ENCODE results near the gene ANKRD52. TPM values are rescaled to one million over a fixed set of nuclear protein-coding genes. Genes with fewer than 3 reads are reported as not detected.

The ANKRD52 gene
- total and polyA plus RNA-seq, 9 of the 15 experiments (the other 6 are each of a cell fraction or from before 2014, with no cell fraction given), result 0.52 to 46.8 (median 7.9) TPM

DNA sequence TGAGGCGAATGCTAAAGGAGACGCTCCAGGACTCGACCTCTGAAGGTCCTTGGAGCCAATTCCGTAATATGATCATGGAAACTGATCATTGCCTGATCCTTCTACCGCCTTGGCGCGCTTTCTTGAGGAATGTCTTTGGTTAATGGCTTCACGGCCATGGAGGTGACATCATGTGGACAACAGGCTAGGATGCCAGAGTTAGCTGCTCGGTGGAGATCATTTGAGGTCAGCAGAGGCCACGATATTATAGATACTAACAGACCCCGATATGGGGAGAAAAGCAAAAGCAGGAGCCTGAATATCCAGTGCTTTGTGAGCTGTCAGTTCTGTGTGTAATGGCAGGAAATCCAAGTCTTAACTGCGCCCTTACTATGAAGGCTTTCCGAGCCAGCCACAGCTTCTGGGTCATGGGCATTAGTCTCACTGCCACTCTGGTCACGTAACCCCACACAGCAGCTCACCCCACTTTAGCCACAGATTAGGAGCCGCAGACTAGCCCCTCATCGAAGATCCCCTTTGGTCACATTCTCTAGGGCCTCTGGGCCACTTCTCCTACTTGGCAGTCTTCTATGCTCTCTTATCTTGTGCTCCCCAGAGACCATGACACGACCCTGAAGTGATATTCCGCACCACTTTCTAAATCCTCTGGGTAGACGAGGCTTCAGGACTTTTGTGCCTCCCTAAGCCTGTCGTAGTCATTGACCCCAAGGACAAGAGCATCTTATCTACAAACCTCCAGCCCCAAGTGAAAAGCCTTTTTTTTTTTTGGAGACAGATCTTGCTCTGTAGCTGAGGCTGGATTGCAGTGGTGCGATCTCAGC is 42.7 kb upstream of the ANKRD52 start (continued):
- TF ChIP-seq, protein P1, sequence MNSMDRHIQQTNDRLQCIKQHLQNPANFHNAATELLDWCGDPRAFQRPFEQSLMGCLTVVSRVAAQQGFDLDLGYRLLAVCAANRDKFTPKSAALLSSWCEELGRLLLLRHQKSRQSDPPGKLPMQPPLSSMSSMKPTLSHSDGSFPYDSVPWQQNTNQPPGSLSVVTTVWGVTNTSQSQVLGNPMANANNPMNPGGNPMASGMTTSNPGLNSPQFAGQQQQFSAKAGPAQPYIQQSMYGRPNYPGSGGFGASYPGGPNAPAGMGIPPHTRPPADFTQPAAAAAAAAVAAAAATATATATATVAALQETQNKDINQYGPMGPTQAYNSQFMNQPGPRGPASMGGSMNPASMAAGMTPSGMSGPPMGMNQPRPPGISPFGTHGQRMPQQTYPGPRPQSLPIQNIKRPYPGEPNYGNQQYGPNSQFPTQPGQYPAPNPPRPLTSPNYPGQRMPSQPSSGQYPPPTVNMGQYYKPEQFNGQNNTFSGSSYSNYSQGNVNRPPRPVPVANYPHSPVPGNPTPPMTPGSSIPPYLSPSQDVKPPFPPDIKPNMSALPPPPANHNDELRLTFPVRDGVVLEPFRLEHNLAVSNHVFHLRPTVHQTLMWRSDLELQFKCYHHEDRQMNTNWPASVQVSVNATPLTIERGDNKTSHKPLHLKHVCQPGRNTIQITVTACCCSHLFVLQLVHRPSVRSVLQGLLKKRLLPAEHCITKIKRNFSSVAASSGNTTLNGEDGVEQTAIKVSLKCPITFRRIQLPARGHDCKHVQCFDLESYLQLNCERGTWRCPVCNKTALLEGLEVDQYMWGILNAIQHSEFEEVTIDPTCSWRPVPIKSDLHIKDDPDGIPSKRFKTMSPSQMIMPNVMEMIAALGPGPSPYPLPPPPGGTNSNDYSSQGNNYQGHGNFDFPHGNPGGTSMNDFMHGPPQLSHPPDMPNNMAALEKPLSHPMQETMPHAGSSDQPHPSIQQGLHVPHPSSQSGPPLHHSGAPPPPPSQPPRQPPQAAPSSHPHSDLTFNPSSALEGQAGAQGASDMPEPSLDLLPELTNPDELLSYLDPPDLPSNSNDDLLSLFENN (IDR thresholded peaks at IDR 0.05; ENCODE audit: low read depth in 2 of 2, low read length in 2 of 2), result peak in 1 of 2 experiments; percentile 34; a peak in 1 of 4 replicates
- TF ChIP-seq NFE2 (IDR thresholded peaks at IDR 0.05; ENCODE audit: low read depth) (no peak; the same call in 1 of the 2 replicates), RBFOX2 (IDR thresholded peaks at IDR 0.05; ENCODE audit: low read depth, low read length) (no peak), POLR2AphosphoS2 (IDR thresholded peaks at IDR 0.05; ENCODE audit: low read length) (no peak), ZNF124 (CRISPR knock-in tag; IDR thresholded peaks at IDR 0.05) (no peak), MCM3 (IDR thresholded peaks at IDR 0.05) (no peak), PRMT5 (CRISPR knock-in tag; IDR thresholded peaks at IDR 0.05) (no peak), MAFG (tag; conservative IDR thresholded peaks at IDR 0.05) (no peak), KHSRP (IDR thresholded peaks at IDR 0.05) (no peak), HNRNPL (IDR thresholded peaks at IDR 0.05; ENCODE audit: low read depth, low read length) (no peak), PHF8 (IDR thresholded peaks at IDR 0.05; ENCODE audit: borderline replicate concordance, low read length) (0 out of 2 replicates have a peak, but pooled peaks have one; percentile 1), RNF2 (IDR thresholded peaks at IDR 0.05) (peak; percentile 33; the same call in 1 of the 2 replicates), JUN (IDR thresholded peaks at IDR 0.05; ENCODE audit: borderline replicate concordance, low read depth, low read length) (0 out of 2 replicates have a peak, but pooled peaks have one; percentile 13), JUN (CRISPR knock-in tag; IDR thresholded peaks at IDR 0.05; ENCODE audit: borderline replicate concordance) (no peak), ARHGAP35 (IDR thresholded peaks at IDR 0.05; ENCODE audit: partially characterized antibody) (no peak)
- TF ChIP-seq, protein P2, sequence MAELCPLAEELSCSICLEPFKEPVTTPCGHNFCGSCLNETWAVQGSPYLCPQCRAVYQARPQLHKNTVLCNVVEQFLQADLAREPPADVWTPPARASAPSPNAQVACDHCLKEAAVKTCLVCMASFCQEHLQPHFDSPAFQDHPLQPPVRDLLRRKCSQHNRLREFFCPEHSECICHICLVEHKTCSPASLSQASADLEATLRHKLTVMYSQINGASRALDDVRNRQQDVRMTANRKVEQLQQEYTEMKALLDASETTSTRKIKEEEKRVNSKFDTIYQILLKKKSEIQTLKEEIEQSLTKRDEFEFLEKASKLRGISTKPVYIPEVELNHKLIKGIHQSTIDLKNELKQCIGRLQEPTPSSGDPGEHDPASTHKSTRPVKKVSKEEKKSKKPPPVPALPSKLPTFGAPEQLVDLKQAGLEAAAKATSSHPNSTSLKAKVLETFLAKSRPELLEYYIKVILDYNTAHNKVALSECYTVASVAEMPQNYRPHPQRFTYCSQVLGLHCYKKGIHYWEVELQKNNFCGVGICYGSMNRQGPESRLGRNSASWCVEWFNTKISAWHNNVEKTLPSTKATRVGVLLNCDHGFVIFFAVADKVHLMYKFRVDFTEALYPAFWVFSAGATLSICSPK (IDR thresholded peaks at IDR 0.05; ENCODE audit: borderline replicate concordance), result no peak
- TF ChIP-seq, protein P3, sequence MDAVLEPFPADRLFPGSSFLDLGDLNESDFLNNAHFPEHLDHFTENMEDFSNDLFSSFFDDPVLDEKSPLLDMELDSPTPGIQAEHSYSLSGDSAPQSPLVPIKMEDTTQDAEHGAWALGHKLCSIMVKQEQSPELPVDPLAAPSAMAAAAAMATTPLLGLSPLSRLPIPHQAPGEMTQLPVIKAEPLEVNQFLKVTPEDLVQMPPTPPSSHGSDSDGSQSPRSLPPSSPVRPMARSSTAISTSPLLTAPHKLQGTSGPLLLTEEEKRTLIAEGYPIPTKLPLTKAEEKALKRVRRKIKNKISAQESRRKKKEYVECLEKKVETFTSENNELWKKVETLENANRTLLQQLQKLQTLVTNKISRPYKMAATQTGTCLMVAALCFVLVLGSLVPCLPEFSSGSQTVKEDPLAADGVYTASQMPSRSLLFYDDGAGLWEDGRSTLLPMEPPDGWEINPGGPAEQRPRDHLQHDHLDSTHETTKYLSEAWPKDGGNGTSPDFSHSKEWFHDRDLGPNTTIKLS (IDR thresholded peaks at IDR 0.05; ENCODE audit: borderline replicate concordance, low read depth), result 0 out of 2 replicates have a peak, but pooled peaks have one; percentile 17
- TF ChIP-seq, protein P4, sequence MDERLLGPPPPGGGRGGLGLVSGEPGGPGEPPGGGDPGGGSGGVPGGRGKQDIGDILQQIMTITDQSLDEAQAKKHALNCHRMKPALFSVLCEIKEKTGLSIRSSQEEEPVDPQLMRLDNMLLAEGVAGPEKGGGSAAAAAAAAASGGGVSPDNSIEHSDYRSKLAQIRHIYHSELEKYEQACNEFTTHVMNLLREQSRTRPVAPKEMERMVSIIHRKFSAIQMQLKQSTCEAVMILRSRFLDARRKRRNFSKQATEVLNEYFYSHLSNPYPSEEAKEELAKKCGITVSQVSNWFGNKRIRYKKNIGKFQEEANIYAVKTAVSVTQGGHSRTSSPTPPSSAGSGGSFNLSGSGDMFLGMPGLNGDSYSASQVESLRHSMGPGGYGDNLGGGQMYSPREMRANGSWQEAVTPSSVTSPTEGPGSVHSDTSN (CRISPR knock-in tag; IDR thresholded peaks at IDR 0.05; ENCODE audit: low read depth), result no peak
- TF ChIP-seq, protein P4 (tag; conservative IDR thresholded peaks at IDR 0.05; ENCODE audit: low read depth), result no peak

Data from K562 (cell line).